Kidney (tissue), 14 donors: ENCODE measurements around the gene NR3C1. TPM values are rescaled to one million over a fixed set of nuclear protein-coding genes. Genes with fewer than 3 reads are reported as not detected.

Source experiments
- DNase-seq, 5 donors: peaks; one replicate each; pipeline ENCODE4 v3.0.0-alpha.2; 2013 to 2020
- FAIRE-seq: peaks from 2 replicates; lab custom pipeline; 2012; peaks lifted over from hg19 to GRCh38; lab: Jason Lieb, UNC
- H3K27ac ChIP-seq, 2 donors: one replicate each; pipeline ENCODE4 v1.7.0; 2013; ENCODE audit warnings: low read depth in 2 of 2, low read length in 2 of 2, inconsistent platforms in 1 of 2
- H3K27me3 ChIP-seq: one replicate; pipeline ENCODE4 v1.7.1; 2013; ENCODE audit warnings: low read length, inconsistent platforms; ENCODE audit not compliant: control insufficient read depth, insufficient read depth
- H3K36me3 ChIP-seq, 3 donors: one replicate each; pipeline versions ENCODE4 v1.7.0 to v1.7.1; 2013; ENCODE audit warnings: low read length in 3 of 3, control low read depth in 1 of 3, inconsistent platforms in 1 of 3; ENCODE audit not compliant: insufficient read depth in 3 of 3, control insufficient read depth in 2 of 3
- H3K4me1 ChIP-seq, 3 donors: one replicate each; pipeline versions ENCODE4 v1.7.0 to v1.7.1; 2013; ENCODE audit warnings: low read length in 3 of 3, inconsistent platforms in 1 of 3, low read depth in 1 of 3; ENCODE audit not compliant: control insufficient read depth in 2 of 3, insufficient read depth in 2 of 3
- H3K4me3 ChIP-seq, 3 donors: one replicate each; pipeline versions ENCODE4 v1.7.0 to v1.8.1; 2013; ENCODE audit warnings: low read length in 3 of 3, control low read depth in 1 of 3, inconsistent platforms in 1 of 3
- H3K9ac ChIP-seq, 3 donors: one replicate each; pipeline versions ENCODE4 v1.7.0 to v1.7.1; 2013; ENCODE audit warnings: low read length in 3 of 3, control low read depth in 1 of 3, inconsistent platforms in 1 of 3
- H3K9me3 ChIP-seq, 3 donors: one replicate each; pipeline versions ENCODE4 v1.7.0 to v1.7.1; 2013; ENCODE audit warnings: low read length in 3 of 3, control low read depth in 1 of 3, inconsistent platforms in 1 of 3; ENCODE audit not compliant: control insufficient read depth in 2 of 3, insufficient read depth in 1 of 3
- CTCF ChIP-seq: IDR thresholded peaks from 3 replicates; pipeline ENCODE4 v1.5.1; 2012; ENCODE audit warnings: mild to moderate bottlenecking, moderate library complexity, borderline replicate concordance; ENCODE audit not compliant: insufficient read depth; ENCODE audit errors: extremely low read depth
- intact Hi-C: fragments of 100-400 bp; cut with DNase I; formaldehyde crosslinking; loops from one replicate; pipeline ENCODE4 v1.11.1; 2022
- polyA plus RNA-seq: library from polyadenylated mRNA; stranded (reverse); fragments of 350-450 nt; fragmentation: Illumina TruSeq; extraction: RNeasy Lipid Tissue Mini Kit (QIAGEN cat#74804); gene quantifications from one replicate; pipeline ENCODE4 v1.2.3, GENCODE V29; 2014; ENCODE audit warnings: low read depth, low replicate concordance; ENCODE audit not compliant: insufficient read depth
- total RNA-seq: library from RNA; stranded (reverse); fragmentation: NEBNext Ultra II Directional; extraction: Animal tissue kit (Norgen Biotek cat#: 25700); gene quantifications from one replicate; pipeline ENCODE4 v1.2.1, GENCODE V29; 2021
- donor health status: control.
- donor health status: control.
- donor health status: control.
- donor health status: control.
- donor health status: control.
- donor health status: DM: yes; HTN: yes; CAD: no.
- donor health status: Normal renal cell carcinoma (clear cell type).

NR3C1 gene
- total and polyA plus RNA-seq, 2 donors from 2014 or later: 23.4 to 69.0 TPM

GRCh38 chr5:143318270-143318669 lies 85.2 kb downstream of the NR3C1 start:
- DNase-seq (no peak), FAIRE-seq (no peak)
- H3K4me1 ChIP-seq: no peaks in the 10 kb centered on the region
- H3K9ac ChIP-seq: no peak overlapping the region
- no peak for TF ChIP-seq CTCF
- H3K27me3 ChIP-seq: no peaks in the 10 kb centered on the region
- H3K4me3 ChIP-seq: no peak overlapping the region
- intact Hi-C loops: no loop called here
- H3K36me3 ChIP-seq: no peaks in the 10 kb centered on the region
- no peaks in the 10 kb centered on the region for H3K9me3 ChIP-seq
- no peak overlapping the region for H3K27ac ChIP-seq

GRCh38 chr5:143316844-143317631 lies 86.4 kb downstream of the NR3C1 start:
- intact Hi-C loops: no loop called here
- DNase-seq (no peak), FAIRE-seq (no peak)
- Histone ChIP-seq H3K36me3 (peaks cover 0 to 6% (median 2%) of the 10 kb centered on the region in 3 donors), H3K9me3 (no peaks in the 10 kb centered on the region), H3K27me3 (no peaks in the 10 kb centered on the region), H3K4me1 (no peaks in the 10 kb centered on the region), H3K9ac (no peak overlapping the region), H3K27ac (no peak overlapping the region), H3K4me3 (no peak overlapping the region)
- no peak for TF ChIP-seq CTCF

GRCh38 chr5:143316337-143316736 lies 87.1 kb downstream of the NR3C1 start:
- no peak overlapping the region for H3K4me3 ChIP-seq
- peaks cover 0 to 7% (median 3%) of the 10 kb centered on the region in 3 donors for H3K36me3 ChIP-seq
- intact Hi-C loops: no loop called here
- TF ChIP-seq CTCF: no peak
- no peaks in the 10 kb centered on the region for H3K4me1 ChIP-seq
- no peak for FAIRE-seq
- no peak overlapping the region for H3K9ac ChIP-seq
- no peak for DNase-seq
- no peak overlapping the region for H3K27ac ChIP-seq
- no peaks in the 10 kb centered on the region for H3K9me3 ChIP-seq
- no peaks in the 10 kb centered on the region for H3K27me3 ChIP-seq

- H3K9ac ChIP-seq: no peak overlapping the region
- FAIRE-seq (no peak), DNase-seq (no peak)
- intact Hi-C loops: no loop called here
- no peaks in the 10 kb centered on the region for H3K4me1 ChIP-seq
- no peak overlapping the region for H3K27ac ChIP-seq
- peaks cover 0 to 7% (median 3%) of the 10 kb centered on the region in 3 donors for H3K36me3 ChIP-seq
- no peak overlapping the region for H3K4me3 ChIP-seq
- H3K27me3 ChIP-seq: no peaks in the 10 kb centered on the region
- no peaks in the 10 kb centered on the region for H3K9me3 ChIP-seq
- no peak for TF ChIP-seq CTCF
Observed at GRCh38 chr5:143315929-143316328, 87.6 kb downstream of the NR3C1 start.
